GM19467 (cell line): Measurements from ENCODE around the gene TXLNG.
A peak's percentile ranks its signal among the peaks of the same experiment; 100 is the strongest.
"Not testable (repeated sequence)": the region's sequence is repeated elsewhere in the genome, so short reads cannot be mapped to it uniquely, and the experiment has no call there.

Source experiments
- ATAC-seq: cut with Tn5 transposase; IDR thresholded peaks from one replicate; pipeline ENCODE4 v1.9.1; 2021; ENCODE audit warnings: mild to moderate bottlenecking, moderate library complexity; ENCODE audit not compliant: unreplicated experiment

TXLNG gene

GRCh38 chrX:16838202-16839066 lies 52.2 kb downstream of the TXLNG start:
- ATAC-seq = no peak

DNA sequence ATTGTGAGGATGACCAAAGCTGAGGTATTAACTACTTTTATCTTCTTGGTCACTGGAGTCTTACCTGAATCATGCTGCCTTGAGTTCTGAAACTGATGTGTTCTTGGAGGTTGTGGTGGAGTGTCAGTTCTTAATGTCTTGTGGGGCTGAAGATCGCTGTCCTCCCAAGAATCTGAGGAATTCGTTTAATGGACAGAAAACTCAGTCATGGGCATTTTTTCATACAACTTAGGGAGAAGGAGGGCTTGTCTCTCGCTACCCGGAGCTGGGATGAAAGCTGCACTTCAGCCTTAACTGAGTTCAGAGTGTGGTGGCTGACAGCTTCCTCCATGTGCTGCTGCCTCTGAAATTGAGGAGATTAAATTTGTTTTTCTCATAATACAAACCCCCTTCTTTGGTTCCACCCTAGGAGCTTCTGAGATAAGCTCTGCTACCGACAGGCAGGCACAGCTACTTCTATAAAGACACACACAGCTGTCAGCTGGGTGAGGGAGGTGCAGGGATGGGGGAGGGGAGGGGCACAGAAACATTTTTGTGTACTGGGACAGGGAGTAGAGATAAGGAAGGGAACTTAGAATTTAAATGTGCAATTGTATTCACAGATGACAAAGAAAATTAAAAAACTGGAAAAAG lies 53.1 kb downstream of the TXLNG start:
- ATAC-seq = no peak

GRCh38 chrX:16839852-16840460 lies 53.7 kb downstream of the TXLNG start:
- ATAC-seq = no peak

DNA sequence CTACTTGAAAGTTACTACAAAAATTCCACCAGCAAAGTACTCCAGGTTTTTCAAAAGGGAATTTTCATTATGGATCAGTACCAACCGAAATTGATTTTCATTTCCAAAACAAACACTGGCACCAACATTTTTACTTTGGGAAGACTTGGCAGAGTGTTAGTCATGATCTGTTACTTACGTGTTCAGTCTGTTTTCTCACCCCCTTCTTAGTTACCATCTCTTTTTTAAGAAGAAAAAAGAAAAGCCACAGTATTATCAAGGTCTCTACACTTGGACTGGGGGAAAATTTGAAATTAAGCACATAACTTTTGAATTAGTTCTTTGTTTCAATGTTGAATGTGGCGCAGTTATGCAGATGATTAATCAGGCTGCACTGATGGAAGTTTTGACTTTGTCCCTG lies 56.4 kb downstream of the TXLNG start:
- ATAC-seq = no peak

DNA sequence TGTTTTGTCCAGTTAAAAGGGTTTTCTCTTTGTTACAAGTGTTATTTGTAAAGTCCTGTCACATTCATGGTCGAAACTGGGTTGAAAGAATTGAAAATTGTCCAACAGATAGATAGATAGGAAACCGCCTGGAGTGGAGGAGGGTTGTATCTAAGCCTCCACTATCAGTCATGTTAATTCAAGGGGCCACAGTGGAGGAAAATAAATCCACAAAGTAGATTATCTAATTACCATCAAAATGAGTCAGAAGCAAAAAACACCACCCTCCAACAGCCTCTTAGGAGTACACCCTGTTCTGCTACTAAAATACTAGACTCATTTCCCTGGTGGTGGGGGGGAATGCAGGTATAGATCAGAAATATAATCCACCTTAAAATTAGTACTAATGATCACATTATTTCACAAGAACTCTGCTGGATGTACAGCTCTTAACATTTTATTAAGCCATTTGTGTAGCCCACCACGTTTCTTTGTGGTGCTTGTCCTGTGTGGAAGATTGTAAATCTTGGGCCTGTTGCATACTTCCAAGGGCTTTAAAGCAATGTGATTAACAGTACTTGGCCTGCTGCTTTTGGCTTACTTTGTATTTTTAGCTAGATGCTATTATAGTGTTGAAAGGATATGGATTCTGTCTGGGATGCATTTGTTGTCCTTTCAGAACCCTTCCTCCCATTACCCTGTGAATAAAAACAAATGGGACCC lies 57.1 kb downstream of the TXLNG start:
- no peak for ATAC-seq

DNA sequence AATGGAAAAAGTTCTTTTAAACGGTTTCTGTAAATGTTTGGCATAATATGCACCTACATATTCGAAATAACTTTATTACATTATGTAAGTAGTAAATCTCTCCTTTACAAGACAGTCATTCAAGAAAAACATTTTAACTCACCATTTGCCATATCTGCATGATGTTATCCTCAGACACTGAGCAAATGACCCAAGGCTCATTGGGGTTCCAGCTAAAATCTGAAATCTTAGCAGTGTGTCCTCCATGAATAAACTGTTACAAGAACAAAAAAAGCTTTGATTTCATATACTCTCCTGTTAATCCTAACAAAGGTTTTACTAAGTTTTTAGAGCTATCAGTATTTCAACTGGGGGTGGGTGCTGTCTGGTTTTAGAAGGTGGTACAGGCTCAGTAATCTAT lies 59.4 kb downstream of the TXLNG start:
- ATAC-seq = no peak

DNA sequence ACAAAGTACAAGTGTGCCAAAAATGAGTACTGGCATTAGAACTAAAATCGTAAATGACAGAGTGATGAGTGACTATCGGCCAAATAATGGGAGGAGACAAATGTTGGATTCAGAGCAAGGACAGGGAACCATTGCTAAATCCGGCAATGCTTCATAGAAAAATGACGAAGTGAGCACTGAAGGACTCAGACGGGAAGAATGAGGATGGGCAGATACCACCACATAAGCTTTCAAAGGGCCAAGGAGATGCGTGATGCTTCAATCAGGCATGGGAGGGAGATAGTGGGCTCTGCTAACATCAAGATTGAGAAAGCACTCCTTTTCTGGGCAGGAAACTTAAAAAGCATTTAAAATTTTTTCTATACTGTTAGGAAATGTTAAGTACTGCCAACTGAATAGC lies 62.3 kb downstream of the TXLNG start:
- ATAC-seq = no peak

GRCh38 chrX:16851421-16851820 lies 65.2 kb downstream of the TXLNG start:
- no peak for ATAC-seq

DNA sequence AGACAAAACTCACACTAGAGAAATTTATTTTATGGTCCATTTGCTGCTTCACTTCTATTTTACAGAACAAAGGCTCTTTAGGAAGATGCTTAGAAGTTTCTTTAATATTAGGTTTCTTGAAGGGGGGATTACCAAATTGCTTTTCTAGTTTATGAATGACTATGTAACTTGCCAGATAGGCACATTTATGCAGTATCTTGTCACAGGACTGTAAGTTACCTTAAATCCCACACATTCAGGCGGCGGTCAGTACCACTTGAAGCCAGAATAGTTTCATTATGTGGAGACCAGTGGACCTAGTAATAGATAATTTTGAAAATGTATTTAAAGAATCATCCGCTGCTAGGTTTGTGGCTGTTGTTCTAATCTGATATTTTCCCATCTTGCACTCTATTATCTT lies 65.6 kb downstream of the TXLNG start:
- no peak for ATAC-seq

DNA sequence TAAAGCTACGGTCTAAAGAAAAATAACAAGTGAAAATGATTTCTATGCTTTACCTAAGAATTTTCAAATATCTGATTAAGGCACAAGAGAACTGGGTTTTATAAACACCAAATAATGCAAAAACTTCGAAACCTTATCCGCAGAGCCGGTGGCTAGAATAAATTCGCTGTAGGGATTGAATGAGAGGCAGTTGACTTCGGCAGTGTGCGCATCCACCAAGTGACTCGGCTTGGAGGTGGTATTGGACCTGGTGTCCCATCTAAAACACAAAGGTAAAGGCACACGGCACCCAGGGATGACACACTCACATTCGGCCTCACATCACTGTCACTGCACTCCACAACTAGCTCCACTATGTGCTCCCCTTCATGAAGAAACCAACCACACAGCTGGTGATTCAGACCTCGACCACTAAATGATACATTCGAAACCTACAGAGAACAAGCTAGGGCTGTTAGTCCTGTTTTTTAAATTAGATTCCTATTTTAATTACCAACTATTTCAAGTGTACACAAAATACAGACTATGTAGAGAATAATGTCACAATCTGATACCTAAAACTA lies 66.4 kb downstream of the TXLNG start:
- ATAC-seq = no peak

DNA sequence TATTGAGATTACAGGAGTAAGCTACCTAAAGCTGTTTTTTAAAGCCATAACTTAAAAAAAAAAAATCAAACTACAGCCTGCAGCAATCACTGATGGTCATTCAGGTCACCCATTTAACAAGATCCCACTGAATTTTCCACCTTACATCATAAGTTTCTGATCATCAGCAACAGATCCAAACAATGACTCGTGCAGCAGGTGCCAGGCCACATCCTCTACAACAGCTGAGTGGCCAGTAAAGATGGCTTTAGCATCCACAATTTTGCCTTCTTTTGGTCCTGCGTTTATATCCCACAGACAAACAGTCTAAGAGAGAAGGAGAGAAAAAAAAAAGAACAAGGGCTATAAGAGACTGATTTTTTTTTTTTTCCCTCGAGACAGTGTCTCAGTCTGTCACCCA lies 67.3 kb downstream of the TXLNG start:
- no peak for ATAC-seq

GRCh38 chrX:16855363-16856075 lies 69.3 kb downstream of the TXLNG start:
- no peak for ATAC-seq

GRCh38 chrX:16856076-16856404 lies 69.8 kb downstream of the TXLNG start:
- ATAC-seq = not testable (repeated sequence)

DNA sequence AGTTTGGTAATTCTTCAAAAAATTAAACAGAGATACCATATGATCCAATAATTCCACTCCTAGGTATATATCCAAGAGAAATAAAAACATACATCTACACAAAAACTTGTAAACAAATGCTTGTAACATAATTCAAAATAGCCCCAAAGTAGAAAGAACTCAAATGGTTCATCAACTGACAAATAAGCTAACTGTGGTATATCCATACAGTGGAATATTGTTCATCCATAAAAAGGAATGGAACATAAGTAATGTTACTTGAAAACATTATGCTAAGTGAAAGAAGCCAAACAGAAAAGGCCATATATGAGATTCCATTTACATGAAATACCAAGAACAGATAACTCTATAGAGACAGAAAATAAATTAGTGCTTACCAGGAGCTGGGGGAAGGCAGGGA lies 70.5 kb downstream of the TXLNG start:
- ATAC-seq = no peak

DNA sequence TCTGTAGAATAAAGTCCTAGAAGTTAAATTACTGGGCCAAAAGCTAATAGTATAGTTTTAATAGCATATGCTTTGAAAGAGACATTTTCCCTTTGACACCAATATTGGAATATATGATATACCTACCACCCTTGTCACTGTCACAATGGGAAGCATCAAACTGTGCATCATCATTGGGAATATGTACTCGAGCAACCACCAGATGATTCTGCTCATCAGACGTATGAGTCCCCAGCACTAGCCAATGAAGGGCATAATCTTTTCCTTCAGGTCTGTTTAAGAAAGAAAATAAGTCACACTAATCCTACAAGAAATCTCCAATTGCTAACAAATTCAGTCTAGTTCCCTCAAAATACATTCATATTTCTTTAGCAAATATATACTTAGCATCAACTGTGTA lies 76.6 kb downstream of the TXLNG start:
- no peak for ATAC-seq

DNA sequence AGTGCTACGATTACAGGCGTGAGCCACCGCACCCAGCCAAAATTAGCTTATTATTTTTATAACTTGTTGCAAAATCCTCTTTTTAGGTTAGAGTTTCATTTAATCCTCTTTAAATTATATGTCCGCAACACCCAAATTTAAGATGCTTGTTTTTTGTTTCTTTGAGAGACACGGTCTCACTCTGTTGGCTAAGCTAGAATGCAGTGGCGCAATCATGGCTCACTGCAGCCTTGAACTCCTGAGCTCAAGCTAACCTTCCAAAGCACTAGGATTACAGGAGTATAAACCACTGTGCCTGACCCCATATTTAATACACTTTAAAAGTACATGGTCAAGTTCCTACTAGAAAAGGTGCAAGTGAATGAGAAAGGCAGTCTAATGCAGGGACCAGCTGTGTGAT lies 81.7 kb downstream of the TXLNG start:
- no peak for ATAC-seq

GRCh38 chrX:16868920-16869319 lies 82.7 kb downstream of the TXLNG start:
- no peak for ATAC-seq

- ATAC-seq = peak; percentile 40
These were observed 83.3 kb downstream of the TXLNG start for GRCh38 chrX:16869393-16870094.

DNA sequence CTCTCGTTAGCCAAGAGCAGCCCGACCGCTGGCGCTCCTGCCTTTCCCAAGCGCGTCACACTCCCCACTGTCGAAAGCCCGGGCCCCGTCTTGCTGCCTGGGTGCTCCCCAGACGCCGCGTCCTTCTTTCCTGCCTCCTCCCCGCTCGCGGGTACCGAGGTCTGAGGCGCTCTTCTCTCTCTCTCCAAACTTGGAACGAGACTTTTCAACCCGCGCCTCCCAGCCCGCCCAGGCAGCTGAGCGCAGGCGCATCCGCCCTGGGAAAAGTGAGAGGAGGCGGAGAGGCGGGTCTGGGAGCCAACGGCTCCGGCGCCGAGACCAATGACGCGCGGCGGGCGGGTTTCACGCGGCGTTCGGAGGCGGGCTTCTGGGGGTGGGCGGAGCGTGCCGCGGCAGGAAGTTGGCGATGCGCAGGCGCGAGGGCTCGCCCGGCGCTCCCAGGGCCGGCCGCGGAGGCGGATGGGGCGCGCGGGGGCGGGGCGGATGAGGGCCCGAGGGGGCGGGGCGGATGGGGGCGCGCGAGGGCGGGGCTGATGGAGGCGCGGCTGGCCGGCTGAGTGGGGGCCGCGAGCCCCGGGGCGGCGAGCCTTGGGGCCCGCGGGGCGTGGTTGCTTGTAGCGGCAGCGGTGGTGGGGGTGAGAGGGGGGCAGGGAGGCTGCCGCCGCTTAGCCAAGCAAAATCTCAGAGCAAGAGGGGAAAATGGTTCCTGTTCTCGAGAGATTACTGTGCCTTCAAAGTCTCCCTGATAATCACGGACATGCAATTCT lies 84.0 kb downstream of the TXLNG start, which contains the start of gene RBBP7:
Gene RBBP7 (minus strand): TSS at position 268 of the 767 bp plus-strand sequence. CDS start 309 bp downstream, outside the sequence.
- ATAC-seq = peak; percentile 90
